Eye (tissue), 1 donor: ENCODE data around the gene GRIP2.
A peak's percentile ranks its signal among the peaks of the same experiment; 100 is the strongest.

Experiments used
- DNase-seq: peaks from one replicate; pipeline ENCODE4 v3.0.0-alpha.2; 2015

GRIP2 gene

DNA sequence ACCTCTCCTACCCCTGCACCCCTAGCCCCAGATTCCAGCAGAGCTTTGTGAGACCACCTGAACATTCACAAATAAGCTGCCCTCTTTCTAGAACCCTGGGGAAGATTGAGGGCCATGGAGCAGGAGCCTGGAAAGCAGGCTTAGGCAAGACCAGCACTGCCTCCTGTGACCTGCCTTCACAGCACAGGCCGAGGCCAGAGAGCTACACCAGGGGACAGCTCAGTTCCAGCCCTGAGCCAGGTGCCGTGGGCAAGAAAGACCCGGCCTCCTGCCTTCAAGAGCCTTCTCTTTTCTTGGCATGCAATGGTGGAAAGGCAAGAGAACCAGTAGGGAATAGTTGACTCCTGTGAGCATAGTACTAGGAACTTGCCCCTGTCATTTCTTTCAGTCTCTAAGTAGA lies 89.6 kb downstream of the GRIP2 start:
- DNase-seq: no peak

DNA sequence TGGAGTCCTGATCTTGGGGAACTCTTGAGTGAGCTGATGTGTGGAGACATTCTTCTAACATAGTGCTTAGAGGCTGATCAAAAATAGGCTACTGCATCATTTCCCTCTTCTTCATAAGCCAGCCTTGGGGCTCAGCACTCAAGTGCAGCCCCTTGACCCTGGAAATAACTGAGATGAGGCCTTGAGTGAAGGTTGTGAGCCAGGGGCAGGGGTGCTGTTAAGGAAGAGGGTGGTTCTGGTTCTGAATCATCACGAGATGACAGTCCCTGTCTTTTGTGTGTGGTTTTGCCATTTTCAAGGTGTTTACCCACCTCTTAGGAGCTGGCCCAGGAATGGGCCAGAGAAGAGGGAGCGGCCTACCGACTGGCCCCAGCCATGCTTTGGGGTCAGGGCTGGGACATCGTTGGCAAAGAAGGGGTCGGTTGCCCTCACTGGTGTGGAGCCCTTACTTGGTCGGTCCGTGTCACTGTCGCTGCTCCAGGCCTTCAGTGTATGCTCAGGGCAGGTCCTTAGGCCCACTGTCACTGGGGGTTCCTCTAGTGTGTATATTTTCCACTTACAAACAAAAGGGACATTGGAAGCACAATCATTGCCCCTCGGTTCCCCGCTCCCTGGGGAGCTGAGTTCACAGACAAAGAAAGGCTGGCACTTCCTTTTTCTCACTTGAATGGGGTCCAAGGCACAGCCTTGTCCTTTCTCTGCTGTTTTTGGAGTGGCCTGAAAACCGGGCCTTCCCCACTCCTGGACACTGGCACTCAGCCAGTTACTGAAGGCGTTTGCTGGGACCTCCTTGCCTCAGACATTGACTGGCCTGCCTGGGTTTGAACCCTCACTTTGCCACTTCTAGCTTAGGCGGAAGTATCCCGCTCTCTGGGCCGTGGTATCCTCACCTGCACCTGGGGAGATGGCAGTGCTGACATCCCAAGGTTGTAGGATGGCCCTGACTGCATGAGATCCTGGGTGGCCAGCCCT lies 91.1 kb downstream of the GRIP2 start:
- DNase-seq: no peak

DNA sequence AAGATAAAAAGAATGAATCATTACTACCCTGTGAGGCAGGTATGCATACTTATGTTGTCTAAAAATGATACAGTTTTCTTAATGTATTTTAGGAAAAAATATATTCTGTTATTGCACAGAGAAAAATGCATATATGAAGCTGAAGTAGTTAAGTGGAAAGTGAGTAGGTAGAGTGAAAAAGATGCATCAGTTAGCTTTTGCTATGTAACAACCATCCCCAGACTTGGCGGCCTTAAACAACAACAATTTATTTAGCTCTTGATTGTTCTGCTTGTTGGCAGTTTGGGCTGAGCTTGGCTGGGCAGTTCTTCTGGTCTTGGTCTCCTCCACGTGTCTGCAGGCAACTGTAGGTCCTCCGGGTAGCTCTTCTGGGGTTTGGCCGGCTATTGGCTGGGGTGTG lies 92.1 kb downstream of the GRIP2 start:
- DNase-seq: no peak

DNA sequence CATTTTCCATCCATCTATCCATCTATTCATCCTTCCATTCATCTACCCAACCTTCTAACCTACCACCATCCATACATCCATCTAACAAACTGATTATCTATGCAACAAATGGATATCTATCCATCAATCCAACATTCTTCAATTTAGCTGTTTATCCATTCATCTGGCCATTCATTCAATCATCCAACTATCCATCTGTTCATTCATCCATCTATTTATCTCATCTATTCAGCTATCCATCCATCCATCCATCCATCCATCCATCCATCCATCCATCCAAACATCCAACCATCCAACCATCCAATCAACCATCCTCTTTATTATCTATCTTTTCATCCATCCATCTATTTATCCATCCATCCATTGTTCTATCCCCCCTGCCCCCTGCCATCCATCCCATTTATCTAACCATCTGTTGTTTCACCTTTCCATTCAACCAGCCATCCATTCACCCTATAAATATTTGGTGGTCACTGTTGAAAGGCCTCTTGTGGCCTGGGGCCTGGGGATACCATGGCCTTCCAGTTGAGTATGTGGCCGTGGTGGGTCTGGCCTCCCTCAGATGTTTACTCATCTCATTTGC lies 93.1 kb downstream of the GRIP2 start:
- no peak for DNase-seq

GRCh38 chr3:14445773-14446172 lies 94.4 kb downstream of the GRIP2 start:
- DNase-seq: no peak

DNA sequence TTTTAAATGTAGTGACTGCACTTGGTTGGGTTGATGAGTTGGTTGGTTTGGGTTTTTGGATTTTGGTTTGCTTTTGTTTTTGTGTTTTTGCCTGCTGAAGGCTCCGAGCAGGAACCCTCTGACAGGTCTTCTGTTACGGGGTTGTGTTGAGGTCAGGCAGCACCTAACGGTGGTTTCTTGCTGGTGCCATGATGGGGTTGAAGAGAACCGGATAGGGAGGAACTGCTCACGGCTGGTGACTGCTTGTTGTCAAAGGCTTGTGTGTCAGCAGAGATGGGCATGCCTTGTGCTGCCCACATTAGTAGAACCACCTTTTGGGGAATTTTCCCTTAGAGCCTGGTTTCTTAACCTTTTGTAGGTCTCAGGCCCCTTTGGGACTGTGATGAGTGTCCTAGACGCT lies 95.8 kb downstream of the GRIP2 start:
- no peak for DNase-seq

DNA sequence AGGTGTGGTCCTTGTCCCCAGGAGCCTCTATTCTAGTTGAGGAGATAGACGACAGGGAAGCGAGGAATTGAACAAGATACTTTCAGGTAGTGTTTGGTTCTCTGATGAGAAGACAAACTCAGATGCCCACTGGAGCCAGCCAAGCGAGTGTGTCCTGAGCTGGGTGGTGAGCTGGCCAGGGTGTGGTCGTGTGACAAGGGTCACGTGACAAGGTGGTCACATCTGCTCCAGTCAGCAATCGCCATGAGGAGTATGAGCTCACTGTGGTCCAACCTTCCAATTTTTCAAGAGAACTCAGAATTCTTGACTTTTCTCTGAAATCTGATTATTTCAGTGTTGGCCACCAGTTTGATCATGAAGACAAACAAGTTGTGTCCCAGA lies 98.2 kb downstream of the GRIP2 start:
- no peak for DNase-seq

GRCh38 chr3:14441240-14441919 lies 98.8 kb downstream of the GRIP2 start:
- no peak for DNase-seq

DNA sequence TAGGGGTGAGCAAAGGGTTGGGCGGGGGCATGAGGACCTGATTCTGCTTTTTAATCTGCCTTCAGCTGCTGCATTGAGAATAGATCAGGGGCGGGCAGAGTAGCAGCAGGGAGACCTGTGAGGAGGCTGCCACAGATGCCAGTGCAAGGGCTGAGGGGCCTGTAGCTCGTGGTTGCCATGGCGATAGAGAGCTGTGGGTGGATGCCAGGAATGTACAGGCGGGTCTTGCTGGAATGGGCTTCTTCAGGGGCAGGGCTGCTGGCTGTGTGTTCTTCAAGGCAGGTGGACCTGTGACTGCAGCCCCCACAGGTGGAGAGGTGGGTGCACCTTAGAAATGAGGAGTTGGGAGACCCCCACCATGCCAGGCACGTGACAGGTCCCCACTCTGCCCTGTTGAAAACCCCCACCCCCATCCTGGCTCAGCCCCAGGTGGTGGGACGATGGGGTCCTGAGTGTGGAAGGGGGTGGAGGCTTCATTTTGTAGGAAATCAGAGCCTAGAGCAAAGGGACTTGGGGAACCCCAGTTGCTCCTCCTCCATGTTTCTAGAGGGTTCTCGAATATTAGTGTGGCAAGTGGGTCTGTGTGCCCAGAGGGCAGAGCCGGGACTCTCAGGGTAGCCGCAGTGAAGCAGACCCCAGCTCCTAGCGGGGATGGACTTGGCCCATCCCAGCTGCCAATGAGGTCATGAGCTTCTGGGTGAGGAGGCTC lies 99.5 kb downstream of the GRIP2 start:
- peak; percentile 92 for DNase-seq

DNA sequence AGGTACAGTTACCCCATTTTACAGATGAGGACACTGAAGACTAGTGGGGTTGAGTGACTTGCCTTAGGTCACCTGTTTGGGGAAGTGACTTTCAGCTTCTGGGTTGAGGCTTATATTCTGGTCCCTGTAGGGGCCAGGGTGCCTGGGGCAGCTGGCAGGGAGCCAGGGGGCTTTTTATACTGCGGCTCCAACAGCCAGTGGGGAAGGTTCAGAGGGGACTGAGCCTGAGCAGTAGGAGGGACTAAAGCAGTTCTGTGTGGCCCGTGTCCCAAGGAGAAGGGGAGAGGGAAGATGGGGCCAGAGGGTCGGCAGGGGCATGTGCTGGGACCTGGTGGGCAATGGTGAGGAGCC lies 100.0 kb downstream of the GRIP2 start:
- no peak for DNase-seq

DNA sequence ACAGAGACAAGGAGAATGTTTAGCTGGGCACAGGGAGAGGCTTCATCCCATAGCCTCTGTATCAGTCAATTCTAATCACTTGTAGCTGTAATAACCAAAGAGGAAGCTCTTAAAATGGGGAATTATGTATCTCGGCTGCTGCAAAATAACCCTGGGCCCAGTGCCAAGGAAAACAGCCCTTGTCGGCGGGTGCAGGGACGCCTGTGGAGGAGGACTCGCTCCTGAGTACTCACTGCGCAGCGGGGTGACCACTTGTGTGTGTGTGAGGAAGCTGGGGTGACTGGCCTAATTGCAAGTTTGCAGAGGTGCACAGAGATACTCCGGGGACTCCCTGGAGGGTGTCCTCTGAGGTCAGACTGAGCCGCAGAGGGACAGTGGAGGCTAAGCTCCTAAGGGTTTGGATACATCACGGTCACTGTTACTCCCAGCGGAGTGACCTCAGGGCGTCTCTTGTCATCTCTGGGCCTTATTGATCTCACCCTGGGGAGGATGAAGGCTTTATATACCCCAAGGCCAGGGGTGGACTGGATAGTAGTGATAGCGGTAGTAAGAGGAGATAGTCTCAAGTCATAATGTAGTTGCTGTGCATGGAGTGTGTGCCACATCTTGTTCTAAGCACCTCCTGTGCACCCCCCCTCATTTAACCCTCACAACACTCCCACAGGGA lies 100.5 kb downstream of the GRIP2 start:
- peak; percentile 69 for DNase-seq
